HEK293 (cell line): ENCODE data around the gene KIAA1328.

Experiments used
- CTCF ChIP-seq: fragments of 450-650 bp; formaldehyde crosslinking; IDR thresholded peaks from 2 replicates; pipeline ENCODE4 v1.5.1; 2016; ENCODE audit warnings: missing biosample characterization, missing genetic modification characterization
- KLF9 ChIP-seq: fragments of 450-650 bp; formaldehyde crosslinking; IDR thresholded peaks from 2 replicates; pipeline ENCODE4 v1.5.1; 2016; ENCODE audit warnings: missing biosample characterization, missing genetic modification characterization, low read depth
- RBAK ChIP-seq: fragments of 450-650 bp; formaldehyde crosslinking; IDR thresholded peaks from 2 replicates; pipeline ENCODE4 v1.5.1; 2016; ENCODE audit warnings: missing biosample characterization, missing genetic modification characterization
- SETDB1 ChIP-seq: IDR thresholded peaks from one replicate; pipeline ENCODE4 v1.6.1; 2017; ENCODE audit warnings: mild to moderate bottlenecking, low read length, moderate library complexity, mixed read lengths; ENCODE audit not compliant: insufficient read length
- ZBTB20 ChIP-seq: fragments of 450-650 bp; formaldehyde crosslinking; IDR thresholded peaks from 2 replicates; pipeline ENCODE4 v1.5.1; 2016; ENCODE audit warnings: missing biosample characterization, missing genetic modification characterization
- ZBTB26 ChIP-seq: fragments of 450-650 bp; formaldehyde crosslinking; optimal IDR thresholded peaks from 2 replicates; pipeline ENCODE3; 2016; ENCODE audit warnings: missing biosample characterization, mild to moderate bottlenecking, missing genetic modification characterization
- ZBTB7A ChIP-seq: fragments of 450-650 bp; formaldehyde crosslinking; IDR thresholded peaks from 2 replicates; pipeline ENCODE4 v1.5.1; 2016; ENCODE audit warnings: low read depth, missing biosample characterization, missing genetic modification characterization
- ZFP3 ChIP-seq: fragments of 450-650 bp; formaldehyde crosslinking; IDR thresholded peaks from 2 replicates; pipeline ENCODE4 v1.5.1; 2016; ENCODE audit warnings: low read depth, missing biosample characterization, missing genetic modification characterization
- ZNF266 ChIP-seq: fragments of 450-650 bp; formaldehyde crosslinking; IDR thresholded peaks from 2 replicates; pipeline ENCODE4 v1.5.1; 2016; ENCODE audit warnings: missing biosample characterization, missing genetic modification characterization, low read depth
- ZNF274 ChIP-seq, 2 experiments: fragments of 200-500 bp in 1 of 2; fragments of 450-650 bp in 1 of 2; sonication (Bioruptor generic) in 1 of 2; formaldehyde crosslinking in 1 of 2; IDR thresholded peaks; 2 replicates each; pipeline versions ENCODE4 v1.5.1 to v1.6.1; 2014 to 2016; ENCODE audit warnings: borderline replicate concordance in 1 of 2, inconsistent platforms in 1 of 2, low read length in 1 of 2, missing biosample characterization in 1 of 2, missing genetic modification characterization in 1 of 2
- ZNF416 ChIP-seq: fragments of 450-650 bp; formaldehyde crosslinking; IDR thresholded peaks from 2 replicates; pipeline ENCODE4 v1.5.1; 2016; ENCODE audit warnings: missing biosample characterization, missing genetic modification characterization
- ZNF423 ChIP-seq: fragments of 450-650 bp; formaldehyde crosslinking; IDR thresholded peaks from 2 replicates; pipeline ENCODE4 v1.5.1; 2016; ENCODE audit warnings: missing biosample characterization, missing genetic modification characterization
- ZNF704 ChIP-seq: fragments of 450-650 bp; formaldehyde crosslinking; IDR thresholded peaks from 2 replicates; pipeline ENCODE4 v1.5.1; 2016; ENCODE audit warnings: missing biosample characterization, missing genetic modification characterization

- TF ChIP-seq ZFP3 (no peak), ZNF416 (tag by site-specific recombination) (no peak), CTCF (tag by site-specific recombination) (no peak), ZNF704 (no peak), ZNF274 (IDR thresholded peaks at IDR 0.05; ENCODE audit: low read length) (no peak), ZNF274 (tag by site-specific recombination; IDR thresholded peaks at IDR 0.05; ENCODE audit: borderline replicate concordance) (no peak), ZBTB7A (tag by site-specific recombination) (no peak), ZBTB20 (tag by site-specific recombination) (no peak), RBAK (tag by site-specific recombination) (no peak), SETDB1 (no peak), KLF9 (tag by site-specific recombination) (no peak), ZNF423 (no peak), ZNF266 (tag by site-specific recombination) (no peak), ZBTB26 (tag by site-specific recombination) (no peak)
Observed at GRCh38 chr18:37222354-37222998, 393.5 kb downstream of the KIAA1328 start.
